ENCODE measurements around the gene SPDYE4. TPM values are rescaled to one million over a fixed set of nuclear protein-coding genes. Genes with fewer than 3 reads are reported as not detected.

The SPDYE4 gene
- total RNA-seq, 1 experiment from 2014 or later: not detected

GRCh38 chr17:8800656-8801055, 42.3 kb upstream of the SPDYE4 start:
- no TSS peak for BruUV-seq (replicated peaks)
- ATAC-seq (no peak), DNase-seq (ENCODE audit: low read depth, low spot score) (no peak)
- Histone ChIP-seq H3K4me3 (ENCODE audit: low read depth in 2 of 2, low read length in 2 of 2) (no peak overlapping the region), H3K36me3 (ENCODE audit: control insufficient read depth, insufficient read depth, low read length) (no peaks in the 10 kb centered on the region), H3K4me1 (ENCODE audit: control insufficient read depth, insufficient read depth, low read length) (no peaks in the 10 kb centered on the region), H3K27me3 (ENCODE audit: control insufficient read depth, insufficient read depth, low read length) (no peaks in the 10 kb centered on the region), H3K9me3 (ENCODE audit: control insufficient read depth, insufficient read depth, low read depth, low read length) (no peaks in the 10 kb centered on the region), H3K27ac (ENCODE audit: low read length) (no peak overlapping the region)
- ChIA-PET CTCF (no interaction called here), POLR2A (no interaction called here)
- intact Hi-C loops (cut with micrococcal nuclease; ENCODE audit: unreplicated experiment): no loop called here
- TF ChIP-seq CTCF (IDR thresholded peaks at IDR 0.05) (no peak), POLR2AphosphoS5 (IDR thresholded peaks at IDR 0.05; ENCODE audit: low read depth, low read length) (no peak), REST (IDR thresholded peaks at IDR 0.05; ENCODE audit: insufficient read depth in 1 of 2, low read depth in 2 of 2, low read length in 1 of 2) (no peak), SIN3A (IDR thresholded peaks at IDR 0.05; ENCODE audit: borderline replicate concordance, insufficient read depth, low read depth, low read length) (no peak), TCF7L2 (IDR thresholded peaks at IDR 0.05; ENCODE audit: low read depth, low read length) (no peak)
- in situ Hi-C loops (cut with HindIII; ENCODE audit: low pct_unique_long_range_greater_than_20kb, low sequenced_read_pairs): no loop called here

- TF ChIP-seq REST (IDR thresholded peaks at IDR 0.05; ENCODE audit: insufficient read depth in 1 of 2, low read depth in 2 of 2, low read length in 1 of 2) (no peak), CTCF (IDR thresholded peaks at IDR 0.05) (no peak), POLR2AphosphoS5 (IDR thresholded peaks at IDR 0.05; ENCODE audit: low read depth, low read length) (no peak), TCF7L2 (IDR thresholded peaks at IDR 0.05; ENCODE audit: low read depth, low read length) (no peak), SIN3A (IDR thresholded peaks at IDR 0.05; ENCODE audit: borderline replicate concordance, insufficient read depth, low read depth, low read length) (no peak)
- POLR2A ChIA-PET: no interaction called here
- no TSS peak for BruUV-seq (replicated peaks)
- Histone ChIP-seq H3K4me1 (ENCODE audit: control insufficient read depth, insufficient read depth, low read length) (no peaks in the 10 kb centered on the region), H3K36me3 (ENCODE audit: control insufficient read depth, insufficient read depth, low read length) (no peaks in the 10 kb centered on the region), H3K27me3 (ENCODE audit: control insufficient read depth, insufficient read depth, low read length) (no peaks in the 10 kb centered on the region), H3K9me3 (ENCODE audit: control insufficient read depth, insufficient read depth, low read depth, low read length) (no peaks in the 10 kb centered on the region), H3K27ac (ENCODE audit: low read length) (no peak overlapping the region), H3K4me3 (ENCODE audit: low read depth in 2 of 2, low read length in 2 of 2) (no peak overlapping the region)
- DNase-seq (ENCODE audit: low read depth, low spot score) (no peak), ATAC-seq (no peak)
- CTCF ChIA-PET: no interaction called here
- in situ Hi-C loops (cut with HindIII; ENCODE audit: low pct_unique_long_range_greater_than_20kb, low sequenced_read_pairs) (no loop called here), intact Hi-C loops (cut with micrococcal nuclease; ENCODE audit: unreplicated experiment) (no loop called here)
Observed at GRCh38 chr17:8799570-8800212, 41.3 kb upstream of the SPDYE4 start.
